Transverse colon (tissue), 4 donors: ENCODE measurements around the gene TEX53. TPM values are rescaled to one million over a fixed set of nuclear protein-coding genes. Genes with fewer than 3 reads are reported as not detected.

Experiments
- DNase-seq: peaks from one replicate; pipeline ENCODE4 v3.0.0-alpha.2; 2019
- H3K27ac ChIP-seq, 4 donors: fragments of 200-600 bp; sonication (generic); 2 replicates each; pipeline ENCODE4 v1.5.1; 2016 to 2018; ENCODE audit warnings: inconsistent platforms in 4 of 4
- H3K27me3 ChIP-seq: fragments of 200-600 bp; sonication (generic); 2 replicates; pipeline ENCODE4 v1.5.1; 2017; ENCODE audit warnings: inconsistent platforms
- H3K36me3 ChIP-seq, 4 donors: fragments of 200-600 bp; sonication (generic); 2 replicates each; pipeline ENCODE4 v1.5.1; 2017 to 2019; ENCODE audit warnings: inconsistent platforms in 4 of 4
- H3K4me1 ChIP-seq, 4 donors: fragments of 200-600 bp; sonication (generic); 2 replicates each; pipeline ENCODE4 v1.5.1; 2017 to 2020; ENCODE audit warnings: inconsistent platforms in 4 of 4
- H3K4me3 ChIP-seq, 4 donors: fragments of 200-600 bp; sonication (generic); 1 replicate in 1 of 4; 2 replicates in 3 of 4; pipeline versions ENCODE4 v1.5.1 to v1.6.1; 2017 to 2019; ENCODE audit warnings: inconsistent platforms in 4 of 4
- H3K9me3 ChIP-seq, 2 donors: fragments of 200-600 bp; sonication (generic); 2 replicates each; pipeline ENCODE4 v1.5.1; 2017 to 2019; ENCODE audit warnings: inconsistent platforms in 2 of 2
- EP300 ChIP-seq: sonication (generic); formaldehyde crosslinking; IDR thresholded peaks from one replicate; pipeline ENCODE4 v1.6.1; 2017; ENCODE audit warnings: antibody characterized with exemption, low read depth
- POLR2A ChIP-seq: fragments of 450-650 bp; IDR thresholded peaks from one replicate; pipeline ENCODE4 v1.6.1; 2016; ENCODE audit warnings: antibody characterized with exemption, mild to moderate bottlenecking, moderate library complexity
- POLR2AphosphoS5 ChIP-seq, 3 donors: sonication (generic); formaldehyde crosslinking; IDR thresholded peaks; one replicate each; pipeline ENCODE4 v1.6.1; 2016; ENCODE audit warnings: antibody characterized with exemption in 3 of 3
- WGBS, 2 donors: methylation state at CpG; one replicate each; pipeline ENCODE4 v1.1.5; 2018; ENCODE audit warnings: low coverage in 1 of 2; 5-methylcytosine and 5-hydroxymethylcytosine counted together
- in situ Hi-C, 4 donors: fragments of 200-750 bp; cut with MboI; loops; one replicate each; pipeline versions ENCODE4 v1.15.0 to v1.15.1; 2017; ENCODE audit warnings: low sequenced_read_pairs in 3 of 4, low pct_ligation_motif_present in 1 of 4, low pct_unique_long_range_greater_than_20kb in 1 of 4
- intact Hi-C: fragments of 100-400 bp; cut with DNase I; formaldehyde crosslinking; loops from one replicate; pipeline ENCODE4 v1.15.1; 2023; ENCODE audit warnings: low total_unique reads
- total RNA-seq, 4 donors: library from RNA; depleted of rRNA; stranded (reverse); fragments of >200 nt; gene quantifications; one replicate each; pipeline ENCODE4 v1.1.0, GENCODE V29; 2016
- TF ChIP-seq, protein P1 (sequence below), 5 experiments: fragments of 200-600 bp in 3 of 5; fragments of 450-650 bp in 2 of 5; sonication (generic) in 3 of 5; IDR thresholded peaks; 1 replicate in 2 of 5; 2 replicates in 3 of 5; pipeline ENCODE4 v1.5.1; 2016 to 2017; ENCODE audit warnings: antibody characterized with exemption in 5 of 5, inconsistent platforms in 3 of 5, mild to moderate bottlenecking in 2 of 5, moderate library complexity in 1 of 5

Gene TEX53
- total RNA-seq, 4 donors from 2014 or later, result not detected

DNA sequence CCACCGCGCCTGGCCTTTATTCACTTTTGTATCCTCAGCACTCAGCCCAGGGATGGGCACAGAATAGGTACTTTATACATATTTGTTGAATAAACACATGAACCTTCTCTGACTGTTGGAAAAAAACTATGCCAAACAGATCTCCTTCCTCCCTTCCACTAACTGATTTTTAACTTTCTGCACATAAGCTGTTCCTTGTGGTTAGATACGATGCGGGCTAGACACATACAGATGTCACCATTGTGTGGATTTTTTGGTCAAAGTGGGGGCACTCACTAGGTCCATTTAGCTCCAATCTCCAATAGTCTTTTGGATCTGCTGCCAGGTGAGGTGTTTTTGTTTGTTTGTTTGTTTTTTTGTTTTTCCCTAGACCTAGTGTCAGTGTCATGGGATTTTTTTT lies 19.3 kb upstream of the TEX53 start:
- no peak overlapping the region for H3K4me3 ChIP-seq
- peaks cover 0 to 9% (median 0%) of the 10 kb centered on the region in 4 donors for H3K4me1 ChIP-seq
- no peaks in the 10 kb centered on the region for H3K36me3 ChIP-seq
- 87% methylated on average over 4 of the region's 4 CpGs for WGBS, 2 donors
- in situ Hi-C loops (loop anchor here (5.0 to 25.0 kb wide), 3 partner anchors 335 to 848 kb away; no protein-coding TSS in a partner anchor), intact Hi-C loops (no loop called here)
- TF ChIP-seq EP300, result no peak
- TF ChIP-seq, protein P1, sequence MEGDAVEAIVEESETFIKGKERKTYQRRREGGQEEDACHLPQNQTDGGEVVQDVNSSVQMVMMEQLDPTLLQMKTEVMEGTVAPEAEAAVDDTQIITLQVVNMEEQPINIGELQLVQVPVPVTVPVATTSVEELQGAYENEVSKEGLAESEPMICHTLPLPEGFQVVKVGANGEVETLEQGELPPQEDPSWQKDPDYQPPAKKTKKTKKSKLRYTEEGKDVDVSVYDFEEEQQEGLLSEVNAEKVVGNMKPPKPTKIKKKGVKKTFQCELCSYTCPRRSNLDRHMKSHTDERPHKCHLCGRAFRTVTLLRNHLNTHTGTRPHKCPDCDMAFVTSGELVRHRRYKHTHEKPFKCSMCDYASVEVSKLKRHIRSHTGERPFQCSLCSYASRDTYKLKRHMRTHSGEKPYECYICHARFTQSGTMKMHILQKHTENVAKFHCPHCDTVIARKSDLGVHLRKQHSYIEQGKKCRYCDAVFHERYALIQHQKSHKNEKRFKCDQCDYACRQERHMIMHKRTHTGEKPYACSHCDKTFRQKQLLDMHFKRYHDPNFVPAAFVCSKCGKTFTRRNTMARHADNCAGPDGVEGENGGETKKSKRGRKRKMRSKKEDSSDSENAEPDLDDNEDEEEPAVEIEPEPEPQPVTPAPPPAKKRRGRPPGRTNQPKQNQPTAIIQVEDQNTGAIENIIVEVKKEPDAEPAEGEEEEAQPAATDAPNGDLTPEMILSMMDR (IDR thresholded peaks at IDR 0.05), result no peak
- no peak for TF ChIP-seq POLR2AphosphoS5 (IDR thresholded peaks at IDR 0.05)
- TF ChIP-seq POLR2A, result no peak
- H3K27me3 ChIP-seq, result no peaks in the 10 kb centered on the region
- no peak overlapping the region for H3K27ac ChIP-seq
- H3K9me3 ChIP-seq, result no peaks in the 10 kb centered on the region
- no peak for DNase-seq

DNA sequence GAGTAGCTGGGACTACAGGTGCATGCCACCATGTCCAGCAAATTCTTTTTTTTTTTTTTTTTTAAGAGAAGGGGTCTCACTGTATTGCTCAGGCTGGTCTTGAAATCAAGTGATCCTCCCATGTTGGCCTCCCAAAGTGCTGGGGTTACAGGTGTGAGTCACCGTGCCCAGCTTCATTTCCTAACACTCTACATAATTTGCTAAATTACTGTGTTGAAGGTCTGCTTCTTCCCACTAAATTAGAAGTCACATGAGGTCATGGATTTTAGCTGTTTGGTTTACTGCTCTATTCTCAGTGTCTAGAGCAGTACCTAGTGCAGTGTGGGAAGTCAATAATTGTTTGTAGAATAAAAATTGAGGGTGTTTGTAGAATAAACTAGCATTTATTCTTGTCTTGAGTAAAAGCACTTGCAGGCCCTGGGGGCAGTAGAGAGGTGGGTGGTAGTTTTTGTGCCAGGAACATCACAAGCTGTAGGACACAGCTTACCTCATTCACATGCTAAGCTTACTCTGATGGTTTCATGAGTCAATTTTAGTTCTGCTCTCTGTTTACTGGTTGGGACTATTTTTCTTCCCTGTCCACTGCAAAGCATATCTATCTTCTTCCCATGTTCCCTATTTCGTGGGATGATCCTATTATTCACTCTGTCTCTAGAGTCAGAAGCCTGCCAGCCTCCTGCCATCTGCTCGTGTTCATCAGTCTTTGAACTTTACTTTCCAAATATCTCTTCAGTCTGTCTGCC lies 17.4 kb upstream of the TEX53 start:
- H3K4me3 ChIP-seq, result no peak overlapping the region
- TF ChIP-seq POLR2A (no peak), EP300 (no peak), POLR2AphosphoS5 (IDR thresholded peaks at IDR 0.05) (no peak)
- TF ChIP-seq, protein P1 (IDR thresholded peaks at IDR 0.05), result no peak
- no peaks in the 10 kb centered on the region for H3K27me3 ChIP-seq
- 81 to 84% methylated on average over 3 of the region's 3 CpGs for WGBS, 2 donors
- peaks cover 0 to 9% (median 0%) of the 10 kb centered on the region in 4 donors for H3K4me1 ChIP-seq
- in situ Hi-C loops (loop anchor here (5.0 to 25.0 kb wide), 5 partner anchors 188 to 850 kb away; no protein-coding TSS in a partner anchor), intact Hi-C loops (no loop called here)
- DNase-seq, result no peak
- H3K36me3 ChIP-seq, result no peaks in the 10 kb centered on the region
- H3K27ac ChIP-seq, result no peak overlapping the region
- no peaks in the 10 kb centered on the region for H3K9me3 ChIP-seq

DNA sequence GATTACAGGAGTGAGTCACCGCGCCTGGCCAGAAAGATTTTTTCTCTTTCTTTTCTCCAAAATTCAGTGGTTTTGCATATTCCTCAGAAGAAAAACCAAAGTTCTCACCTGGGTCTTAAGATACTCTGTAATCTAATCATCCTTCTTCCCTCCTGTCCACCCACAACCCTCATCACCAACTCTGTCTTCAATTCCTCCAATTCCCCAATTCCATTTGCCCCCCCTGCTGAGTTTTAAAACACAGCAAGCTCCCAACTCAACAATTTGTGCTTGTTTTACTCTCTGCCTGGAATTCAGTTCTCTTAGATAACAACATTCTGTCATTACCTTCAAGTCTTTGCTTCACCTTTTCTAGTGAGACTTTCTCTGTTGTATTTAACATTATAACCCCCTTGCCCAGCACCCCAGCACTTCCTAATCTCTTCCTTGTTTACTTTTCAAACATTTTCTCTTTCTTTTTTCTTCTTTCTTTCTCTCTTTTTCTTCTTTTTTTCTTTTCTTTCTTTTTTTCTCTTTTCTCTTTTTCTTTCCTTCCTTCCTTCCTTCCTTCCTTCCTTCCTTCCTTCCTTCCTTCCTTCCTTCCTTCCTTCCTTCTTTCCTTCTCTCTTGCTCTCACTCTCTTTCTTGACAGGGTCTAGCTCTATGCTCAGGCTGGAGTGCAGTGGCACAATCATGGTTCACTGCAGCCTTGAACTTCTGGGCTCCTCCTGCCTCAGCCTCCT lies 16.6 kb upstream of the TEX53 start:
- no peak for DNase-seq
- no peaks in the 10 kb centered on the region for H3K27me3 ChIP-seq
- in situ Hi-C loops, result loop anchor here in 2 of 4 donors (10.0 to 25.0 kb wide), 3 partner anchors 187 to 851 kb away; no protein-coding TSS in a partner anchor

DNA sequence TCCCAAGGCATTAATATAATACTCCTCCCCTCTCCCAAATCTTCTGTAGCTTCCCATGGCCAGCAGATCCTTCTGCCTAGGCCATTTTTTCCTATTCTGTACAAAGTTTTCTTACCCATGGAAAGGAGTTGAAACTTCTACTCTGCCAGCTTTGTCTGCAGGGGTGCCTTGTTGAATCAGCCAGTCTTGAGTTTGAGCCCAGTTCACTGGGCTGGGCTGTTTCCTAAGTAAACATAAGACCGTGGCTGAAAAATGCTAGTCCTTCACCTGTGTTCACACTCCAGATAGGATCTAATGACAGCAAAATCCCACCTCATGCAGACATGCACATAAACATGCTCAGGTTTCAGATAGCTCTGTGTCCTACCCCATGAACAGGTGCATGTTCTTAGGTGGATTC lies 14.0 kb upstream of the TEX53 start:
- Histone ChIP-seq H3K27me3 (no peaks in the 10 kb centered on the region), H3K4me1 (no peaks in the 10 kb centered on the region), H3K4me3 (no peak overlapping the region), H3K27ac (no peak overlapping the region), H3K36me3 (no peaks in the 10 kb centered on the region), H3K9me3 (no peaks in the 10 kb centered on the region)
- intact Hi-C loops (no loop called here), in situ Hi-C loops (loop anchor here in 2 of 4 donors (10.0 to 25.0 kb wide), 3 partner anchors 184 to 853 kb away; no protein-coding TSS in a partner anchor)
- WGBS, 2 donors, result 17 to 40% methylated on average over 1 of the region's 1 CpG
- DNase-seq, result no peak
- no peak for TF ChIP-seq EP300
- TF ChIP-seq, protein P1 (IDR thresholded peaks at IDR 0.05), result no peak
- no peak for TF ChIP-seq POLR2AphosphoS5 (IDR thresholded peaks at IDR 0.05)

More for the DNA sequence above, 16.6 kb upstream of the TEX53 start:
- Histone ChIP-seq H3K27ac (no peak overlapping the region), H3K4me3 (no peak overlapping the region), H3K4me1 (peaks cover 0 to 9% (median 0%) of the 10 kb centered on the region in 4 donors), H3K9me3 (no peaks in the 10 kb centered on the region), H3K36me3 (no peaks in the 10 kb centered on the region)
- no peak for TF ChIP-seq EP300
- TF ChIP-seq POLR2AphosphoS5 (IDR thresholded peaks at IDR 0.05), result no peak
- TF ChIP-seq, protein P1 (IDR thresholded peaks at IDR 0.05), result no peak
- WGBS, 2 donors, result 92% methylated on average over 2 of the region's 2 CpGs; no CpG with 5 or more reads in 1 of the 2 donors
- intact Hi-C loops, result no loop called here
